Measurements from ENCODE around the gene CFAP73.

Gene CFAP73

GRCh38 chr12:113158439-113159203 is 9.1 kb downstream of the CFAP73 start:
- no peak for TF ChIP-seq ZNF274 (IDR thresholded peaks at IDR 0.05; ENCODE audit: low read depth, low read length)
- no peak overlapping the region for H3K4me3 ChIP-seq (ENCODE audit: low read length)

GRCh38 chr12:113159937-113160336 is 10.4 kb downstream of the CFAP73 start:
- TF ChIP-seq ZNF274 (IDR thresholded peaks at IDR 0.05; ENCODE audit: low read depth, low read length) = no peak
- H3K4me3 ChIP-seq (ENCODE audit: low read length) = no peak overlapping the region

- H3K4me3 ChIP-seq (ENCODE audit: low read length) = no peak overlapping the region
- no peak for TF ChIP-seq ZNF274 (IDR thresholded peaks at IDR 0.05; ENCODE audit: low read depth, low read length)
Observed at GRCh38 chr12:113161415-113162016, 12.0 kb downstream of the CFAP73 start.

DNA sequence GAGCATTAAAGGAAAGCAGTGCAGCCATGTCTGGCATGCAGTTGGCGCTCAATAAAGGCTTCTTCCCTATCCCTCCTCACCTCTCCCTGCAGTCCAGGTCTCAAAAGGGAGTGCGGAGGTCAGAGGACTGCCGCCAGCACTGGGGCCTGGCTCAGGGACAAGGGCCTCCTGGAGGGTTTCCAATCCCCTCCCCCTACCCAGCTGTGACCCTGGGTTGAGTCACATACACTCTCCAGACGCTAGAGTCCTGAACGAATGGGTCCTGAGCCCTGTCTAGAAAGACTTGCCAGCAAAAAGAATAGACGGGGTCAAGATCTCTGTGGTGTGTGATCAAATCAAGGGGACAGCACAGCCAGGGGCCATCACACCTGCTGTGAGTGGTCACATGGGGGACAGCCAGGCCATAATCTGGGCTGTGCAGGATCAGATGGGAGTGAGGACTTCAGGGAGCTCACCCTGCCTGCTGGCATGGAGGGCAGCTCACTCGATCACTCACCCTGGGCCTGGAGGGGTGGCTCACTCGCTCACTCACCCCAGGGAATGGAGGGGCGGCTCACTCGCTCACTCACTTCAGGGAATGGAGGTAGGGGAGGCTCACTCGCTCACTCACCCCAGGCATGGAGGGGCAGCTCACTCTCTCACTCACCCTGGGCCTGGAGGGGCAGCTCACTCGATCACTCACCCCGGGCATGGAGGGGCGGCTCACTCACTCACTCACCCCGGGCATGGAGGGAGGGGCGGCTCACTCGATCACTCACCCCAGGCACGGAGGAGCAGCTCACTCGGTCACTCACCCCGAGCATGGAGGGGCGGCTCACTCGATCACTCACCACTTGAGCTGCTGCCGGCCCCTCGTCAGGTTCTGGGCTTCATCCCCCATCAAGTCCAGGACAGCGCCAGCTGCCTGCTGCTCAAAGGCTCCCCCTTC is 12.8 kb downstream of the CFAP73 start:
- H3K4me3 ChIP-seq (ENCODE audit: low read length) = no peak overlapping the region

DNA sequence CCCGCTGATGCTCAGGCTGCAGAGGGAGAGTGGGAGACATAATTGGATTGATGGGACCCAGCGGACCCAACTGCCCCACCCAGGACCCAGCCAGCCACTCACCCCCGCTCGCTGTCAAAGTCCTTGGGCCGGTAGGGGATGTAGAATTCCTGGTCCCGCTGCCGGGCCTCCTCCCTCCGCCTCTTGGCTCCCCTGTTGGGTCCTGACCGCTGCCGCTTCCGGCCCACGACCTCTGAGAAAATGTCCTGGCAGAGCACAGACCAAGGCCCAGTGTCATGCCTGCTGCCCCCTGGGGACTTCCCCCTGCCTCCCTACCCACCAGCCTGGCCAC is 13.5 kb downstream of the CFAP73 start:
- H3K4me3 ChIP-seq (ENCODE audit: low read length) = no peak overlapping the region
- no peak for TF ChIP-seq ZNF274 (IDR thresholded peaks at IDR 0.05; ENCODE audit: low read depth, low read length)

More for the DNA sequence above, 12.8 kb downstream of the CFAP73 start:
- no peak for TF ChIP-seq ZNF274 (IDR thresholded peaks at IDR 0.05; ENCODE audit: low read depth, low read length)

GRCh38 chr12:113164014-113164413 is 14.5 kb downstream of the CFAP73 start:
- TF ChIP-seq ZNF274 (IDR thresholded peaks at IDR 0.05; ENCODE audit: low read depth, low read length) = no peak
- no peak overlapping the region for H3K4me3 ChIP-seq (ENCODE audit: low read length)

DNA sequence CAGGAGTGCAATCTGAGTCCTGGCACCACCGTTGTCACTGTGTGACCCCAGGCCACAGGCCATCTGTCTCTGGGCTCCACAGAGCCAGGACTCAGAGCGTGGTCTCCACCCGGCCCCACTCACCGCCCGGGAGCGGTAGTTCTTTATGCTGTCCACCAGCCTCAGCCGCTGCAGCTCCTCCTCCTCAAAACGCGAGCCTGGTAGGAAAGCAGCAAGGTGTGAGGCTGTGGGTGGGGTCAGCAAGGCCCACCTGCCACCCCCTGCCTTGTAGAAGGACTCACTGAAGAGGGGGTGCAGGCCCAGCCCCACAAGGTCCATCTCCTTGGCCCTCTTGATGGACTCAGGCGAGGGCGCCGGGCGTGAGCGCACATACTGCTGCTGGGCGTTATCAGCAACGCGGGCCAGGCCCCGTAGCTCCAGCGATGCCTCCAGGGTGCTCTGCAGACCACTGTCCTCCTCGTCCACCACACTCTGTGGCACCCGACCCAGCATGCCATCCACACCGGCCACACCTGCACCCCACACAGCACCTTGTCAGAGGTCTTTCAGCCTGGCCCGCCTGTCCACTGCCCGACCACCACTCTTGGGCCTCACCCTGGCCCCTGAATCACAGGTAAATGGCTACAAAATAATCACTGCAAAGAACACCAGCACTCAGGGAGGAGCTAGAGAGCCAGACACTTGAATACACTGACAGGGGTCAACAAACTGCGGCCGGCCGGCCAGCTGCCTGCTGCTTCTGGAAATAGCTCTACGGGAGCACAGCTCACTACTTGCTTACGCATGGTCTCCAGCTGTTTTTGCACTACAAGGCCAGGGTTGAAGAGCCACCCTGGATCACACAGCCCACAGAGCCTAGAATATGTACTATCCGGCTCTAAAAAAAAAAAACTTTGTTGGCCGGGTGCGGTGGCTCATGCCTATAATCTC is 16.3 kb downstream of the CFAP73 start:
- no peak overlapping the region for H3K4me3 ChIP-seq (ENCODE audit: low read length)
- TF ChIP-seq ZNF274 (IDR thresholded peaks at IDR 0.05; ENCODE audit: low read depth, low read length) = no peak

GRCh38 chr12:113167868-113168267 is 18.3 kb downstream of the CFAP73 start:
- H3K4me3 ChIP-seq (ENCODE audit: low read length) = no peak overlapping the region
- TF ChIP-seq ZNF274 (IDR thresholded peaks at IDR 0.05; ENCODE audit: low read depth, low read length) = no peak

DNA sequence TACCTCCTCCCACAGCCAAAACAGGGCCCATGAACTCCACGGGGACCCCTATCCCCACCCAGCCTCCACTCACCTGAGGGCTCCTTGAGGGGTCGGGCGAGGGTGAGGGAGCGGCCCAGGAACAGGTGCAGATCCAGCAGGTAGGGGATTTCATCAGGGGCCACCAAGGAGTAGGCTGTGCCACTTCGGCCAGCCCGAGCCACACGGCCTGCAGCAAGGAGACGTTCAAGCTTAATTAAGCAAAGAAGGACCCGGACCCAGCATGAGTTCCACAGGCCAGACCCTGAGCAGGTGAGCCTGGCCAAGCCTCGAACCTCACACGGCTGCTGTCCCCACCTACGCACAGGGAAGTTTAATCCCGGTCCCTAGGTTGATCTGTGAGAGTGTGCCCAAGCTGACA is 20.2 kb downstream of the CFAP73 start:
- no peak for TF ChIP-seq ZNF274 (IDR thresholded peaks at IDR 0.05; ENCODE audit: low read depth, low read length)
- no peak overlapping the region for H3K4me3 ChIP-seq (ENCODE audit: low read length)

DNA sequence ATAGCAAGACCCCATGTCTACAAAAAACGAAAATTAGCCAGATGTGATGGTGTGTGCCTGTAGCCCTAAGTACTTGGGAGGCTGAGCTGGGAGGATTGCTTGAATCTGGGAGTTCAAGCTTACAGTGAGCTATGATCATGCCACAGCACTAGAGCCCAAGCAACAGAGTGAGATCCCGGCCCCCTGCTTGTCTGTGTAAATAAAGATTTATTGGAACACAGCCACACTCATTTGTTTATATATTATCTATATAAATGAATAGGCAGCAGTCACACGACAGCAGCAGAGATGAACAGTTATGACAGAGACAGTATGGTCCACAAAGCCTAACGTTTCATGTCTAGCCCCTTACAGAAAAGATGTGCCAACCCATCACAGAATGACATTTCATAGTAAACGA is 20.9 kb downstream of the CFAP73 start:
- no peak for TF ChIP-seq ZNF274 (IDR thresholded peaks at IDR 0.05; ENCODE audit: low read depth, low read length)
- H3K4me3 ChIP-seq (ENCODE audit: low read length) = no peak overlapping the region

- no peak overlapping the region for H3K4me3 ChIP-seq (ENCODE audit: low read length)
- TF ChIP-seq ZNF274 (IDR thresholded peaks at IDR 0.05; ENCODE audit: low read depth, low read length) = no peak
Observed at GRCh38 chr12:113170926-113171325, 21.4 kb downstream of the CFAP73 start.

GRCh38 chr12:113171543-113171942 is 22.0 kb downstream of the CFAP73 start:
- TF ChIP-seq ZNF274 (IDR thresholded peaks at IDR 0.05; ENCODE audit: low read depth, low read length) = no peak
- H3K4me3 ChIP-seq (ENCODE audit: low read length) = no peak overlapping the region

- H3K4me3 ChIP-seq (ENCODE audit: low read length) = no peak overlapping the region
- TF ChIP-seq ZNF274 (IDR thresholded peaks at IDR 0.05; ENCODE audit: low read depth, low read length) = no peak
Observed at GRCh38 chr12:113172185-113172584, 22.7 kb downstream of the CFAP73 start.
